Effector CD8-positive, alpha-beta T cell (primary cell): Measurements from ENCODE around the gene CYP11A1.
A peak's percentile ranks its signal among the peaks of the same experiment; 100 is the strongest.

Source experiments
- DNase-seq: peaks from one replicate; lab custom pipeline; 2025; lab: John Stamatoyannopoulos, UW

CYP11A1 gene

GRCh38 chr15:74388363-74388951 is 21.0 kb upstream of the CYP11A1 start:
- no peak for DNase-seq

GRCh38 chr15:74387621-74388362 is 20.3 kb upstream of the CYP11A1 start:
- no peak for DNase-seq

- no peak for DNase-seq
Measured at GRCh38 chr15:74387141-74387541, 19.7 kb upstream of the CYP11A1 start.

GRCh38 chr15:74386496-74387140 is 19.2 kb upstream of the CYP11A1 start:
- DNase-seq: no peak

- DNase-seq: no peak
Measured at GRCh38 chr15:74385733-74386132, 18.3 kb upstream of the CYP11A1 start.

- DNase-seq: no peak
Measured at GRCh38 chr15:74384881-74385643, 17.6 kb upstream of the CYP11A1 start.

- DNase-seq: no peak
Measured at GRCh38 chr15:74384566-74384880, 17.1 kb upstream of the CYP11A1 start.

GRCh38 chr15:74383695-74384565 is 16.5 kb upstream of the CYP11A1 start:
- no peak for DNase-seq

GRCh38 chr15:74383286-74383685 is 15.8 kb upstream of the CYP11A1 start:
- DNase-seq: no peak

- peak; percentile 70 for DNase-seq
Measured at GRCh38 chr15:74382004-74382816, 14.8 kb upstream of the CYP11A1 start.

GRCh38 chr15:74381481-74381880 is 14.0 kb upstream of the CYP11A1 start:
- no peak for DNase-seq

- DNase-seq: no peak
Measured at GRCh38 chr15:74381190-74381453, 13.7 kb upstream of the CYP11A1 start.

- no peak for DNase-seq
Measured at GRCh38 chr15:74380361-74381189, 13.1 kb upstream of the CYP11A1 start.

- no peak for DNase-seq
Measured at GRCh38 chr15:74378848-74379247, 11.4 kb upstream of the CYP11A1 start.

- DNase-seq: no peak
Measured at GRCh38 chr15:74377831-74378766, 10.7 kb upstream of the CYP11A1 start.

GRCh38 chr15:74376825-74377581 is 9.6 kb upstream of the CYP11A1 start:
- no peak for DNase-seq

GRCh38 chr15:74376226-74376625 is 8.8 kb upstream of the CYP11A1 start:
- DNase-seq: no peak

- DNase-seq: peak; percentile 70
Measured at GRCh38 chr15:74375303-74375693, 7.9 kb upstream of the CYP11A1 start.
